Spleen (tissue), 11 donors: ENCODE results near the gene HOMEZ. TPM values are rescaled to one million over a fixed set of nuclear protein-coding genes. Genes with fewer than 3 reads are reported as not detected.

Experiments used
- DNase-seq: peaks from one replicate; pipeline ENCODE4 v3.0.0-alpha.2; 2020
- H3K27ac ChIP-seq, 8 donors: fragments of 200-600 bp; sonication (generic) in 7 of 8; 1 replicate in 4 of 8; 2 replicates in 4 of 8; pipeline versions ENCODE4 v1.5.0 to v1.8.0; 2016 to 2021; ENCODE audit warnings: inconsistent platforms in 4 of 8, mild to moderate bottlenecking in 4 of 8, moderate library complexity in 1 of 8
- H3K27me3 ChIP-seq, 7 donors: fragments of 200-600 bp; sonication (generic) in 6 of 7; replicated peaks in 1 of 7; 1 replicate in 4 of 7; 2 replicates in 3 of 7; pipeline versions ENCODE4 v1.5.0 to v1.8.0; 2016 to 2021; ENCODE audit warnings: inconsistent platforms in 3 of 7, mild to moderate bottlenecking in 1 of 7
- H3K36me3 ChIP-seq, 6 donors: fragments of 200-600 bp; sonication (generic) in 5 of 6; 1 replicate in 4 of 6; 2 replicates in 2 of 6; pipeline versions ENCODE4 v1.5.0 to v1.8.0; 2016 to 2021; ENCODE audit warnings: inconsistent platforms in 2 of 6
- H3K4me1 ChIP-seq, 6 donors: fragments of 200-600 bp; sonication (generic) in 5 of 6; 1 replicate in 3 of 6; 2 replicates in 3 of 6; pipeline versions ENCODE4 v1.5.0 to v1.8.0; 2016 to 2021; ENCODE audit warnings: inconsistent platforms in 3 of 6
- H3K4me3 ChIP-seq, 8 donors: fragments of 200-600 bp; sonication (generic) in 7 of 8; 1 replicate in 4 of 8; 2 replicates in 4 of 8; pipeline versions ENCODE4 v1.5.0 to v1.8.0; 2016 to 2021; ENCODE audit warnings: inconsistent platforms in 4 of 8, mild to moderate bottlenecking in 4 of 8, moderate library complexity in 2 of 8
- H3K9me3 ChIP-seq, 8 donors: fragments of 200-600 bp; sonication (generic) in 7 of 8; 1 replicate in 4 of 8; 2 replicates in 4 of 8; pipeline versions ENCODE4 v1.5.0 to v1.8.0; 2016 to 2021; ENCODE audit warnings: inconsistent platforms in 4 of 8
- CTCF ChIP-seq, 11 experiments: fragments of 200-600 bp in 7 of 11; fragments of 450-650 bp in 4 of 11; sonication (generic) in 4 of 11; IDR thresholded peaks in 8 of 11; conservative IDR thresholded peaks in 3 of 11; 1 replicate in 7 of 11; 2 replicates in 4 of 11; pipeline versions ENCODE4 v1.4.0 to v1.8.0; 2016 to 2021; ENCODE audit warnings: antibody characterized with exemption in 11 of 11, inconsistent platforms in 4 of 11, mild to moderate bottlenecking in 1 of 11
- POLR2A ChIP-seq, 3 donors: fragments of 450-650 bp; IDR thresholded peaks; one replicate each; pipeline ENCODE4 v1.5.1; 2017; ENCODE audit warnings: antibody characterized with exemption in 3 of 3, mild to moderate bottlenecking in 1 of 3
- POLR2AphosphoS5 ChIP-seq, 3 donors: sonication (generic); formaldehyde crosslinking; IDR thresholded peaks; one replicate each; pipeline ENCODE4 v1.5.1; 2017; ENCODE audit warnings: antibody characterized with exemption in 3 of 3
- WGBS, 5 donors: extraction: QIAGEN DNeasy Blood & Tissue Kit in 3 of 5; methylation state at CpG; one replicate each; pipeline versions ENCODE4 v1.1.5 to v1.1.7; 2013 to 2018; 5-methylcytosine and 5-hydroxymethylcytosine counted together
- intact Hi-C: fragments of 100-400 bp; cut with DNase I; formaldehyde crosslinking; loops from one replicate; pipeline ENCODE4 v1.15.0; 2023; ENCODE audit warnings: low total_unique reads
- polyA plus RNA-seq, 3 donors: library from polyadenylated mRNA; stranded (reverse); fragments of 200-250 nt; gene quantifications; one replicate each; pipeline ENCODE4 v1.2.1, GENCODE V29; 2013
- total RNA-seq, 7 donors: library from RNA; depleted of rRNA in 3 of 7; stranded (reverse); fragments of >200 nt in 3 of 7; fragmentation: NEBNext Ultra II Directional in 4 of 7; extraction: Animal tissue kit (Norgen Biotek cat#: 25700) in 4 of 7; gene quantifications; one replicate each; pipeline versions ENCODE4 v1.1.0 to v1.2.1, GENCODE V29; 2016 to 2021
- donor health status: healthy with polysubstance abuse.
- donor health status: DM: no; HTN: no; CAD: no; lungs with moderate emphysema.
- donor health status: DM: no; HTN: no; CAD: no.
- donor health status: Bipolar disorder and iron deficiency.
- donor health status: healthy.
- donor health status: DM: no; HTN: no; CAD: no.
- donor health status: DM: yes; HTN: yes; CAD: no.

HOMEZ gene
- total and polyA plus RNA-seq, 10 donors: 3.1 to 13.0 (median 8.5) TPM

GRCh38 chr14:23258256-23258655 lies 27.7 kb downstream of the HOMEZ start:
- intact Hi-C loops: no loop called here
- H3K9me3 ChIP-seq: no peaks in the 10 kb centered on the region
- DNase-seq: no peak
- no peaks in the 10 kb centered on the region for H3K4me1 ChIP-seq
- no peak for TF ChIP-seq CTCF (IDR thresholded peaks at IDR 0.05 in 8 of 11, conservative IDR thresholded peaks at IDR 0.05 in 3 of 11)
- no peak for TF ChIP-seq POLR2AphosphoS5 (IDR thresholded peaks at IDR 0.05)
- no peak for TF ChIP-seq POLR2A (IDR thresholded peaks at IDR 0.05)
- no peak overlapping the region for H3K27ac ChIP-seq
- H3K27me3 ChIP-seq: peaks cover 0 to 21% (median 2%) of the 10 kb centered on the region in 7 donors
- no peaks in the 10 kb centered on the region for H3K36me3 ChIP-seq
- 89 to 99% (median 94%) methylated on average over 5 of the region's 5 CpGs for WGBS, 5 donors
- no peak overlapping the region for H3K4me3 ChIP-seq

- 46 to 67% (median 60%) methylated on average over 4 of the region's 4 CpGs for WGBS, 5 donors
- Histone ChIP-seq H3K9me3 (no peaks in the 10 kb centered on the region), H3K4me1 (no peaks in the 10 kb centered on the region), H3K4me3 (no peak overlapping the region), H3K36me3 (no peaks in the 10 kb centered on the region), H3K27me3 (peaks cover 0 to 3% (median 0%) of the 10 kb centered on the region in 7 donors), H3K27ac (no peak overlapping the region)
- DNase-seq: no peak
- intact Hi-C loops: no loop called here
- TF ChIP-seq POLR2AphosphoS5 (IDR thresholded peaks at IDR 0.05): no peak
- TF ChIP-seq CTCF (IDR thresholded peaks at IDR 0.05 in 8 of 11, conservative IDR thresholded peaks at IDR 0.05 in 3 of 11): no peak
These were observed 33.3 kb downstream of the HOMEZ start for GRCh38 chr14:23252420-23253333.

- H3K9me3 ChIP-seq: no peaks in the 10 kb centered on the region
- no peak for TF ChIP-seq POLR2A (IDR thresholded peaks at IDR 0.05)
- peaks cover 0 to 3% (median 0%) of the 10 kb centered on the region in 7 donors for H3K27me3 ChIP-seq
- no peaks in the 10 kb centered on the region for H3K4me1 ChIP-seq
- no peaks in the 10 kb centered on the region for H3K36me3 ChIP-seq
- WGBS, 5 donors: 51 to 64% (median 55%) methylated on average over 3 of the region's 3 CpGs
- no peak overlapping the region for H3K27ac ChIP-seq
- no peak overlapping the region for H3K4me3 ChIP-seq
- DNase-seq: no peak
- intact Hi-C loops: no loop called here
These were observed 33.9 kb downstream of the HOMEZ start for GRCh38 chr14:23252006-23252405.

DNA sequence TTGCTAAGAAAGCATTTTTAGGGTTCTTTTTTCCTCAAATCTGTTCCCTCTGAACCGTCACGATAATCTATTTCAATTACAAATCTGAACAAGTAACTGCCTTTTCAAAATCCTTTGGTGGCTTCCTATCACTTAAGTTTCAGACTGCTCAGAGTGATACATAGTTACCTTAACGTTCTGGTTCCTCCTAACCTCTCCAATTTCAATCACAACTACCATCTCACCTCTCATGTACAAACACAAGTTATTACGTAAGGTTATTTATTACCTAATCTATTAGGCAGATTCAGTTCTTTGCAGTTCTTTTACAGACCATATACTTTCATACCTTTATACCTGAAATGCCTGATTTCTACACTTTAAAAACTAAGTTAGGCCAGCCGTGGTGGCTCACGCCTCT lies 36.1 kb downstream of the HOMEZ start:
- no peak for DNase-seq
- intact Hi-C loops: no loop called here
- H3K36me3 ChIP-seq: no peaks in the 10 kb centered on the region
- no peaks in the 10 kb centered on the region for H3K4me1 ChIP-seq
- peaks cover 0 to 3% (median 0%) of the 10 kb centered on the region in 7 donors for H3K27me3 ChIP-seq
- no peak overlapping the region for H3K27ac ChIP-seq
- no peak overlapping the region for H3K4me3 ChIP-seq
- TF ChIP-seq POLR2AphosphoS5 (IDR thresholded peaks at IDR 0.05): no peak
- TF ChIP-seq POLR2A (IDR thresholded peaks at IDR 0.05): no peak
- no peak for TF ChIP-seq CTCF (IDR thresholded peaks at IDR 0.05 in 8 of 11, conservative IDR thresholded peaks at IDR 0.05 in 3 of 11)
- H3K9me3 ChIP-seq: no peaks in the 10 kb centered on the region
- 78 to 89% (median 82%) methylated on average over 6 of the region's 6 CpGs for WGBS, 5 donors
